Measurements from ENCODE around the gene CLCNKB. TPM values are rescaled to one million over a fixed set of nuclear protein-coding genes. Genes with fewer than 3 reads are reported as not detected.
"Not testable (repeated sequence)": the region's sequence is repeated elsewhere in the genome, so short reads cannot be mapped to it uniquely, and the experiment has no call there.

Gene CLCNKB
- total and polyA plus RNA-seq, 4 donors: 0.40 to 1.9 (median 1.2) TPM

- Histone ChIP-seq H3K36me3 (ENCODE audit: control insufficient read depth, insufficient read depth, low read length) (no peaks in the 10 kb centered on the region), H3K4me1 (ENCODE audit: control insufficient read depth, insufficient read depth, low read length) (peaks cover 10% of the 10 kb centered on the region), H3K4me3 (ENCODE audit: low read depth, low read length) (no peak overlapping the region), H3K27ac (ENCODE audit: low read depth, low read length) (no peak overlapping the region), H3K9me3 (ENCODE audit: control insufficient read depth, insufficient read depth, low read length) (no peaks in the 10 kb centered on the region), H3K27me3 (ENCODE audit: control insufficient read depth, insufficient read depth, low read length) (peaks cover 3% of the 10 kb centered on the region)
- WGBS (ENCODE audit: insufficient coverage): 78% methylated on average over 3 of the region's 5 CpGs
- no peak for DNase-seq (ENCODE audit: low read depth in 4 of 6, low spot score in 6 of 6)
Measured at GRCh38 chr1:16043950-16044349, 368 bp downstream of the CLCNKB start.

- 56% methylated on average over 7 of the region's 7 CpGs for WGBS (ENCODE audit: insufficient coverage)
- H3K36me3 ChIP-seq (ENCODE audit: control insufficient read depth, insufficient read depth, low read length): no peaks in the 10 kb centered on the region
- H3K4me3 ChIP-seq (ENCODE audit: low read depth, low read length): no peak overlapping the region
- peaks cover 3% of the 10 kb centered on the region for H3K27me3 ChIP-seq (ENCODE audit: control insufficient read depth, insufficient read depth, low read length)
- DNase-seq (ENCODE audit: low read depth in 4 of 6, low spot score in 6 of 6): no peak
- H3K27ac ChIP-seq (ENCODE audit: low read depth, low read length): no peak overlapping the region
- H3K9me3 ChIP-seq (ENCODE audit: control insufficient read depth, insufficient read depth, low read length): no peaks in the 10 kb centered on the region
- peaks cover 14% of the 10 kb centered on the region for H3K4me1 ChIP-seq (ENCODE audit: control insufficient read depth, insufficient read depth, low read length)
Measured at GRCh38 chr1:16046842-16047241, 3.3 kb downstream of the CLCNKB start.

- WGBS (ENCODE audit: insufficient coverage): 53% methylated on average over 7 of the region's 19 CpGs
- no peaks in the 10 kb centered on the region for H3K9me3 ChIP-seq (ENCODE audit: control insufficient read depth, insufficient read depth, low read length)
- no peak overlapping the region for H3K27ac ChIP-seq (ENCODE audit: low read depth, low read length)
- DNase-seq (ENCODE audit: low read depth in 4 of 6, low spot score in 6 of 6): no peak
- no peaks in the 10 kb centered on the region for H3K36me3 ChIP-seq (ENCODE audit: control insufficient read depth, insufficient read depth, low read length)
- peaks cover 3% of the 10 kb centered on the region for H3K27me3 ChIP-seq (ENCODE audit: control insufficient read depth, insufficient read depth, low read length)
- H3K4me1 ChIP-seq (ENCODE audit: control insufficient read depth, insufficient read depth, low read length): peaks cover 14% of the 10 kb centered on the region
- H3K4me3 ChIP-seq (ENCODE audit: low read depth, low read length): no peak overlapping the region
Measured at GRCh38 chr1:16047791-16048475, 4.4 kb downstream of the CLCNKB start.

GRCh38 chr1:16048573-16049189, 5.1 kb downstream of the CLCNKB start:
- H3K4me1 ChIP-seq (ENCODE audit: control insufficient read depth, insufficient read depth, low read length): peaks cover 14% of the 10 kb centered on the region
- H3K27ac ChIP-seq (ENCODE audit: low read depth, low read length): no peak overlapping the region
- H3K4me3 ChIP-seq (ENCODE audit: low read depth, low read length): peak overlapping the region; percentile 39
- H3K9me3 ChIP-seq (ENCODE audit: control insufficient read depth, insufficient read depth, low read length): no peaks in the 10 kb centered on the region
- H3K27me3 ChIP-seq (ENCODE audit: control insufficient read depth, insufficient read depth, low read length): peaks cover 3% of the 10 kb centered on the region
- DNase-seq (ENCODE audit: low read depth in 4 of 6, low spot score in 6 of 6): peak in 4 of 6 donors; percentile 23 to 89 (median 52)
- H3K36me3 ChIP-seq (ENCODE audit: control insufficient read depth, insufficient read depth, low read length): no peaks in the 10 kb centered on the region
- WGBS (ENCODE audit: insufficient coverage): 3% methylated on average over 15 of the region's 25 CpGs

GRCh38 chr1:16050328-16050727, 6.7 kb downstream of the CLCNKB start:
- WGBS (ENCODE audit: insufficient coverage): no CpG with 5 or more reads among the region's 7 CpGs
- Histone ChIP-seq H3K36me3 (ENCODE audit: control insufficient read depth, insufficient read depth, low read length) (no peaks in the 10 kb centered on the region), H3K9me3 (ENCODE audit: control insufficient read depth, insufficient read depth, low read length) (no peaks in the 10 kb centered on the region), H3K27ac (ENCODE audit: low read depth, low read length) (no peak overlapping the region), H3K27me3 (ENCODE audit: control insufficient read depth, insufficient read depth, low read length) (peaks cover 3% of the 10 kb centered on the region), H3K4me1 (ENCODE audit: control insufficient read depth, insufficient read depth, low read length) (peaks cover 14% of the 10 kb centered on the region), H3K4me3 (ENCODE audit: low read depth, low read length) (no peak overlapping the region)
- no peak for DNase-seq (ENCODE audit: low read depth in 4 of 6, low spot score in 6 of 6)

GRCh38 chr1:16051039-16051438, 7.5 kb downstream of the CLCNKB start:
- no peaks in the 10 kb centered on the region for H3K9me3 ChIP-seq (ENCODE audit: control insufficient read depth, insufficient read depth, low read length)
- WGBS (ENCODE audit: insufficient coverage): 93% methylated on average over 3 of the region's 3 CpGs
- H3K36me3 ChIP-seq (ENCODE audit: control insufficient read depth, insufficient read depth, low read length): no peaks in the 10 kb centered on the region
- no peak overlapping the region for H3K27ac ChIP-seq (ENCODE audit: low read depth, low read length)
- peaks cover 16% of the 10 kb centered on the region for H3K4me1 ChIP-seq (ENCODE audit: control insufficient read depth, insufficient read depth, low read length)
- DNase-seq (ENCODE audit: low read depth in 4 of 6, low spot score in 6 of 6): no peak
- no peak overlapping the region for H3K4me3 ChIP-seq (ENCODE audit: low read depth, low read length)
- peaks cover 3% of the 10 kb centered on the region for H3K27me3 ChIP-seq (ENCODE audit: control insufficient read depth, insufficient read depth, low read length)

GRCh38 chr1:16051949-16052348, 8.4 kb downstream of the CLCNKB start:
- not testable (repeated sequence) for H3K27me3 ChIP-seq (ENCODE audit: control insufficient read depth, insufficient read depth, low read length); H3K4me3 ChIP-seq (ENCODE audit: low read depth, low read length)
- 90% methylated on average over 11 of the region's 12 CpGs for WGBS (ENCODE audit: insufficient coverage)

GRCh38 chr1:16053781-16054502, 10.4 kb downstream of the CLCNKB start:
- Histone ChIP-seq H3K9me3 (ENCODE audit: control insufficient read depth, insufficient read depth, low read length) (no peaks in the 10 kb centered on the region), H3K27me3 (ENCODE audit: control insufficient read depth, insufficient read depth, low read length) (peaks cover under 1% of the 10 kb centered on the region), H3K4me1 (ENCODE audit: control insufficient read depth, insufficient read depth, low read length) (peaks cover 9% of the 10 kb centered on the region), H3K4me3 (ENCODE audit: low read depth, low read length) (no peak overlapping the region), H3K27ac (ENCODE audit: low read depth, low read length) (no peak overlapping the region), H3K36me3 (ENCODE audit: control insufficient read depth, insufficient read depth, low read length) (peaks cover 8% of the 10 kb centered on the region)
- 100% methylated on average over 2 of the region's 8 CpGs for WGBS (ENCODE audit: insufficient coverage)
- no peak for DNase-seq (ENCODE audit: low read depth in 4 of 6, low spot score in 6 of 6)

More at GRCh38 chr1:16051949-16052348, 8.4 kb downstream of the CLCNKB start:
- H3K4me1 ChIP-seq (ENCODE audit: control insufficient read depth, insufficient read depth, low read length): peaks cover 19% of the 10 kb centered on the region
- not testable (repeated sequence) for DNase-seq (ENCODE audit: low read depth in 4 of 6, low spot score in 6 of 6); H3K27ac ChIP-seq (ENCODE audit: low read depth, low read length); H3K9me3 ChIP-seq (ENCODE audit: control insufficient read depth, insufficient read depth, low read length); H3K36me3 ChIP-seq (ENCODE audit: control insufficient read depth, insufficient read depth, low read length)

- Histone ChIP-seq H3K9me3 (ENCODE audit: control insufficient read depth, insufficient read depth, low read length) (no peaks in the 10 kb centered on the region), H3K4me1 (ENCODE audit: control insufficient read depth, insufficient read depth, low read length) (peaks cover 5% of the 10 kb centered on the region), H3K27ac (ENCODE audit: low read depth, low read length) (no peak overlapping the region), H3K36me3 (ENCODE audit: control insufficient read depth, insufficient read depth, low read length) (peaks cover 8% of the 10 kb centered on the region), H3K4me3 (ENCODE audit: low read depth, low read length) (no peak overlapping the region), H3K27me3 (ENCODE audit: control insufficient read depth, insufficient read depth, low read length) (no peaks in the 10 kb centered on the region)
- no peak for DNase-seq (ENCODE audit: low read depth in 4 of 6, low spot score in 6 of 6)
- 64% methylated on average over 5 of the region's 7 CpGs for WGBS (ENCODE audit: insufficient coverage)
Measured at GRCh38 chr1:16054598-16055540, 11.3 kb downstream of the CLCNKB start.

Data from spinal cord (tissue), 10 donors.